Measurements from ENCODE around the gene GDPD5.

Gene GDPD5, protein sequence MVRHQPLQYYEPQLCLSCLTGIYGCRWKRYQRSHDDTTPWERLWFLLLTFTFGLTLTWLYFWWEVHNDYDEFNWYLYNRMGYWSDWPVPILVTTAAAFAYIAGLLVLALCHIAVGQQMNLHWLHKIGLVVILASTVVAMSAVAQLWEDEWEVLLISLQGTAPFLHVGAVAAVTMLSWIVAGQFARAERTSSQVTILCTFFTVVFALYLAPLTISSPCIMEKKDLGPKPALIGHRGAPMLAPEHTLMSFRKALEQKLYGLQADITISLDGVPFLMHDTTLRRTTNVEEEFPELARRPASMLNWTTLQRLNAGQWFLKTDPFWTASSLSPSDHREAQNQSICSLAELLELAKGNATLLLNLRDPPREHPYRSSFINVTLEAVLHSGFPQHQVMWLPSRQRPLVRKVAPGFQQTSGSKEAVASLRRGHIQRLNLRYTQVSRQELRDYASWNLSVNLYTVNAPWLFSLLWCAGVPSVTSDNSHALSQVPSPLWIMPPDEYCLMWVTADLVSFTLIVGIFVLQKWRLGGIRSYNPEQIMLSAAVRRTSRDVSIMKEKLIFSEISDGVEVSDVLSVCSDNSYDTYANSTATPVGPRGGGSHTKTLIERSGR

DNA sequence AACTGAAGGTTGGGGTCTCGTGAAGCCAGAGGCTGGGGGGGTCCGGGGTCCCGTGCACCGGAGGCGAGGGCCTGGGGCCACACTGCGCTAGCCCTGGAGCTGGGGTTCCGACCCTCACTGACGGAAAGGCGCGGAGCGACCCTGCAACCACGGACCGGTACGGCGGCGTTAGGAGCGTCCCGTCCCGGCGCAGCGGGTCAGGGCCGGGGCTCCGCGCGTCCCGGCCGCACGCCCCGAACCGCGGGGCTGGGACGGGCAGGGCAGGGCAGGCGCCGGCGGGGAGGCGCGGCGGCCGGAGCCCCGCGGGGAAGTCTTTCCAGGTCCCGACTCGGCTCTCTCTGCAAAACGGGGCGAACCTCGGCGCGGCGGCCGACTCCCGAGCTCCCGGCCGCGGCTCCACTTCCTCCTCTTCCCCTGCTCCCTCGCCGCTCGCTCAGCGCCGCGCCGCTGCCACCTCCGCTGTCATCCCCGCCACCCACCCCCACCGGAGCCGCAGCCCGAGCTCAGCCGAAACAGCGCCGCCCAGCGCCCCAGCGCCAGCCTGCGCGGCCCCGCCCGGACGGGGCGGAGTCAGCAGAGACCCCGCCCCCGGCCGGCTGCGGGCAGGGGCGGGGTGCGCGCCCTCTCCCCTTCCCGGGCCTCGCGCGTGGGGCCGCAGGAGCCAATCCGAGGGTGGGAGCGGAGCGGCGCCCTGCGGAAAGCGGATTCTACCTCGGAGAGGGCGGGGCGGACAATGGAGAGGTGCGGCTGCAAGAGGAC lies at the start of gene GDPD5:
Gene GDPD5 (minus strand): TSS at position 509 of the 759 bp plus-strand sequence. CDS start 48,206 bp downstream, outside the sequence.
- DNase-seq (ENCODE audit: low read depth in 4 of 4, low spot score in 1 of 4): peak; percentile 57 to 82 (median 70)

DNA sequence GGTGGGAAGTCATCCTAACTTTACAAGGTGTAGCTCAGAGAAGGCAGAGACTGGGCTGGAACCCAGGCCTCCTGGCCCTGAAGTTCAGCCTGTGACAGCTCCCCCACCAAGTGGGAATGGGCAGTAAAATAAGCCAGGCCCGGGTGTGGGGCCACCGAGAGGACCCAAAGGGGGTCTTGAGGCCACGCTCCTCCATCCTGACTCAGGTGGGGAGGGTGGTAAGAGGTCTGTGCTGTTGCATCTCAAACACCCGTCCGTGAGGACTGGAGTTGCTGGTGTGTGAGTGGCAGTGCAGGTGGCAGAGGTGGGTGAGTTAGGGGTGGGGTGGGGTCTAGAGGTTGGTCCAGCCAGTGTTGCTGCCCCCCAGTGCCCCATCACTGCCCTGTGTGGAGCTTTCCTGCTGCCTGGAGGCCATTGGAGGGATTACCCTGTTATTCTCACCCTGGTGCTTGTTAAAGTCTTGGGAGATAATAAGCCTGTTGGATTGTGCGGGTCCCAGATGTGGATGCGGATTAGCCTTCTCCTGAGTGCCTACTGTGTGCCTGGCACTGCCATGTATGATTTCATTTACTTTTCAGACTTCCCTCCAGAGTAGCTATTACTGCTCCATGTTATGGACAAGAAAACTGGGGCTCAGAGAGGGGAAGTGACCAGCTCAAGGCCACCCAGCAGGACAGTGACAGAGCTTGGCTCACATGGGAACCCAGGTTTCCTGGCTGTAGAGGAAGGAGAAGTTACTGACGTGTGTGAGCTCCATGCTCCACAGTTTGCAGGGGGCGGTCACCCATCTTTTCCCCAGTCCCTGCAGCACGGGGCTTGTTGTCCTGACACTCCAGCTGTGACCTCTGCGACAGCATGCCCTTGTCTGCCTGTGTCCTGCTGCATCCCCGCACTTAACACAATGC lies 49.2 kb upstream of the GDPD5 start:
- no peak for DNase-seq (ENCODE audit: low read depth in 4 of 4, low spot score in 1 of 4)

DNA sequence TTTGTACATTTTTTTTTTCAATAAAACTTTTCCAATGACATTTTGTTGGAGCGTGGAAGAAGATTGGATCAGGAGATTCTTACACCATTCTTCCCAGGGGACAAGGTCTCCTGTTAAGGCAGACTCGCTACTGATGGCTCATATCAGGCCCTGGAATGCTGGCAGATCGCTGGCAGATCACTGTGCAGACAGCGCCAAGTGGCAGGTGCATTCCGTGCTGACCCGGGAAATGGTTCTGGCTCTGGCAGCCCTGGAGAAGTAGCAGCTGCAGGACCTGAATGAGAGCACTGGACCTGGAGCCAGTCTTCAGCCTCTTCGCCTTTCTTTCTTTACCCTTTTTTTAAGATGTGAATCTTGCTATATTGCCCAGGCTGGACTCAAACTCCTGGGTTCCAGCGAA lies 47.0 kb upstream of the GDPD5 start:
- no peak for DNase-seq (ENCODE audit: low read depth in 4 of 4, low spot score in 1 of 4)

DNA sequence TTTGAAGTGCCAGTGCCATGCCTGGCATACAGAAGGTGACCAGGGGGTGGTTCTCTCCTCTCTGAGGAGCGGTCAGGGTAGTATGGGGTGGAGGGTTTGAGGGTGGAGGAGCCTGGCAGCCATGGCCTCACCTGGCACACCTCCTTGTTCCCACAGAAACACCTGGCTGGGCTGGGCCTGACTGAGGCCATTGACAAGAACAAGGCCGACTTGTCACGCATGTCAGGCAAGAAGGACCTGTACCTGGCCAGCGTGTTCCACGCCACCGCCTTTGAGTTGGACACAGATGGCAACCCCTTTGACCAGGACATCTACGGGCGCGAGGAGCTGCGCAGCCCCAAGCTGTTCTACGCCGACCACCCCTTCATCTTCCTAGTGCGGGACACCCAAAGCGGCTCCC lies 45.9 kb upstream of the GDPD5 start:
- no peak for DNase-seq (ENCODE audit: low read depth in 4 of 4, low spot score in 1 of 4)

DNA sequence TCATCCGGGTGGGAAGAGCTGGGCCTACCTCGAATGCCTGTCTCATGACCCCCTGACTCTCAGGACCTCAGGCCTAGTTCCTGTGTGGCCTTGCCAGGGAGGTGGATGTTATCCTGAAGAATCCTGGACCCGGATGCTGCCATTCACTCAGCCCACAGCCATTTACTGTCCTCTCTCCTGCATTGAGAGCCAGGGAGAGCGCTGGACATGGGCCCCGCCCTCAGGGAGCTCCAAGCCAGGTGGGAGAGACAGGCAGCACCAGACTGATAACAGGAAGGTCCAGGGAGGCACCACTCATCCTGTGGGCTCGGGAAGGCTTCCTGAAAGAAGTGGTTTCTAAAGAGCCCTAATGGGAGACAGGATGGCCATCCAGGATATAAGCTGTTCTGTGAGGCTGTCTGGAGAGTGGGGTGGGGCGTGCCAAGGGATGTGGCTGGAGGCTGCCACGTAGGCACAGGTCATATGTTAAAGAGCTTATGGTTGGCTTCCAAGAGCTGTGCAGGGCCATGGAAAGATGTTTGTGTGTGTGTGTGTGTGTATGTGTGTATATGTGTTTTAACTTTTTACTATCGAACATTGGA lies 44.9 kb upstream of the GDPD5 start:
- DNase-seq (ENCODE audit: low read depth in 4 of 4, low spot score in 1 of 4): no peak

DNA sequence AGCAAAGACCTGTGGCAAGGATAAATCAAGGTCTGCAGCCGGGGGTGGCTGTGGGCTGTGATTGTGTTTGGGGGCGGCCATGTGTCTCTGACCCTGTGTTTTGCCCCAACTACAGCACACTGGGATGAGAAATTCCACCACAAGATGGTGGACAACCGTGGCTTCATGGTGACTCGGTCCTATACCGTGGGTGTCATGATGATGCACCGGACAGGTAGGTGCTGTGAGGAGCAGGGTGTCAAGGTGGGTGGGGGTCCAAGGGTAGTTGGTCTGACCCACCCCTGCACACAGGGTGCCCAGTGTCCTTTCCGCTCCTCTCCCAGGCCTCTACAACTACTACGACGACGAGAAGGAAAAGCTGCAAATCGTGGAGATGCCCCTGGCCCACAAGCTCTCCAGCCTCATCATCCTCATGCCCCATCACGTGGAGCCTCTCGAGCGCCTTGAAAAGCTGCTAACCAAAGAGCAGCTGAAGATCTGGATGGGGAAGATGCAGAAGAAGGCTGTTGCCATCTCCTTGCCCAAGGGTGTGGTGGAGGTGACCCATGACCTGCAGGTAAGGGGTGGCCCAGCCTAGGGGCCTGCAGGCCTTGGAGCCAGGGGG lies 43.0 kb upstream of the GDPD5 start:
- DNase-seq (ENCODE audit: low read depth in 4 of 4, low spot score in 1 of 4): no peak

DNA sequence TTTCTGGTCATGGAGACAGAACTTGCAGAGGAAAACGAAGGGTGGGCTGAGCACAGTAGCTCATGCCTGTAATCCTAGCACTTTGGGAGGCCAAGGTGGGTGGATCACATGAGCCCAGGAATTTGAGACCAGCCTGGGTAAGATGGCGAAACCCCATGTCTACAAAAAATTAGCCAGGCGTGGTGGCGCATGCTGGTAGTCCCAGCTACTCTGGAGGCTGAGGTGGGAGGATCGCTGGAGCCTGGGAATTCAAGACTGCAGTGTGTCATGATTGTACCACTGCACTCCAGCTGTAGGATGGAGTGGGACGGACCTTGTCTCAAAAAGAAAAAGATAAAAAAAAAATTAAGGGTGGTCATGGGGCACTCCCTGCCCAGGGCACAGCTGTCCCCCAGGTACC lies 42.2 kb upstream of the GDPD5 start:
- DNase-seq (ENCODE audit: low read depth in 4 of 4, low spot score in 1 of 4): no peak

DNA sequence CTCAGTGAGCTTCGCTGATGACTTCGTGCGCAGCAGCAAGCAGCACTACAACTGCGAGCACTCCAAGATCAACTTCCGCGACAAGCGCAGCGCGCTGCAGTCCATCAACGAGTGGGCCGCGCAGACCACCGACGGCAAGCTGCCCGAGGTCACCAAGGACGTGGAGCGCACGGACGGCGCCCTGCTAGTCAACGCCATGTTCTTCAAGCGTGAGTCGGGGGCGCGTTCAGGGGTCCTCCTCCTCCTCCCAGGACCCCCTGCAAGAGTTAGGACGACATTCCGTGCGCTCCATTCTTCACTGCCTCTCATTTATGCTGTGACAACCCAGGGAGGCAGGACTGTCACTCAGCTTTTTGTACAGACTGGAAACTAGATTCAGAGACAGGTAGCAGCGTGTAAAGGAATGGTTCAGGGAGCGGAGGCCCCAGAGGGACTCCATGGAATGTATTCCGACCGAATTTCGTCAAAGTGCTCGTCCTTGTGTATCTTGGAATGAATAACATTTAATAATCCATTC lies 41.1 kb upstream of the GDPD5 start:
- no peak for DNase-seq (ENCODE audit: low read depth in 4 of 4, low spot score in 1 of 4)

DNA sequence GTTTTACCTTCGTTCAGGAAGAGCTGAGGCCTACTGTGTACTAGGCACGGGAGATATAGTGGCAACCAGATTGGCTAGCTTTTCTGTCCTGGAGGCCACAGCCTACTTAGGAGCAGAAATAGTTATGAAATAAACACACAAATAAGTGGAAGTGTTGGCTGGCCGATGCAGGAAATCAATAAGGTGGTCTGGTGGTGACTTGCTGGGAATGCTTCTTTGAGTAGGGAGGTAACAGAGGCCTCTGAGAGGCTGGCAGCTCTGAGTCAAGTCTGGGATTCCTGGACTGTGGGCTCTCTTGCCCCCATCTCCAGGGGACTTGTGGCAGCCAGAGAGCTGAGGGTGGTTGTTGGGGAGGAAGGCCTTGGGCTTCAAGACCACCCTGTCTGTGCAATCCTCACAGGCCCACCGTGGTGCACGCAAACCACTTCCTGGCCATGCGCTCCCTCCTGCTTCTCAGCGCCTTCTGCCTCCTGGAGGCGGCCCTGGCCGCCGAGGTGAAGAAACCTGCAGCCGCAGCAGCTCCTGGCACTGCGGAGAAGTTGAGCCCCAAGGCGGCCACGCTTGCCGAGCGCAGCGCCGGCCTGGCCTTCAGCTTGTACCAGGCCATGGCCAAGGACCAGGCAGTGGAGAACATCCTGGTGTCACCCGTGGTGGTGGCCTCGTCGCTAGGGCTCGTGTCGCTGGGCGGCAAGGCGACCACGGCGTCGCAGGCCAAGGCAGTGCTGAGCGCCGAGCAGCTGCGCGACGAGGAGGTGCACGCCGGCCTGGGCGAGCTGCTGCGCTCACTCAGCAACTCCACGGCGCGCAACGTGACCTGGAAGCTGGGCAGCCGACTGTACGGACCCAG lies 40.4 kb upstream of the GDPD5 start:
- no peak for DNase-seq (ENCODE audit: low read depth in 4 of 4, low spot score in 1 of 4)

DNA sequence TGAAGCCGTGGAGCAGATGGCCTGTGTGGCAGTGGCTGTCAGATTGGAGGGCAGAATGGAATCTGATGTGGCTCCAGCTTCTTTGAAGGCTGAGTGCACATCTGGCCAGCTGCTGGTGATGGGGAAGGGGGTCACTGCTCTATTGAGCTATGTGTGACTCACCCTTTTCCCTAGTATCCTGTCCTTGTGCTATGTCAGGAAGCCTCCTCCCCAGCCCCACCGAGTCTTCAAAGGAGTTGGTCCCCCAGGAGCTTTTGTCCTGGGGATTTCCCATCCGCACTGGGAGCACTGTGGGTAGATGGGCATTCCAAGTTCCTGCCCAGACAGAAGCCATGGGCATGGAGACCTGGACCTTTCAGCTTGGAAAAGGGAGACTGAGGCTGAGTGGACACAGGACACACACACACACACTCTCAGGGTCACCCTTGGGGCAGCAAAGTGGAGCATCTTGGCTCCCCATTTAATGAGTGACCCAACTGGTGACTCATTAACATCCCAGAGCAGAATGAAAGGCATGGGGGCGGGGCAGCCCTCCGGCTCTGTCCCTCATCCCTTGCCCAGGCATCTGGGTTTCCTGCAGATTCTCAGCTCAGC lies 39.6 kb upstream of the GDPD5 start:
- DNase-seq (ENCODE audit: low read depth in 4 of 4, low spot score in 1 of 4): no peak

DNA sequence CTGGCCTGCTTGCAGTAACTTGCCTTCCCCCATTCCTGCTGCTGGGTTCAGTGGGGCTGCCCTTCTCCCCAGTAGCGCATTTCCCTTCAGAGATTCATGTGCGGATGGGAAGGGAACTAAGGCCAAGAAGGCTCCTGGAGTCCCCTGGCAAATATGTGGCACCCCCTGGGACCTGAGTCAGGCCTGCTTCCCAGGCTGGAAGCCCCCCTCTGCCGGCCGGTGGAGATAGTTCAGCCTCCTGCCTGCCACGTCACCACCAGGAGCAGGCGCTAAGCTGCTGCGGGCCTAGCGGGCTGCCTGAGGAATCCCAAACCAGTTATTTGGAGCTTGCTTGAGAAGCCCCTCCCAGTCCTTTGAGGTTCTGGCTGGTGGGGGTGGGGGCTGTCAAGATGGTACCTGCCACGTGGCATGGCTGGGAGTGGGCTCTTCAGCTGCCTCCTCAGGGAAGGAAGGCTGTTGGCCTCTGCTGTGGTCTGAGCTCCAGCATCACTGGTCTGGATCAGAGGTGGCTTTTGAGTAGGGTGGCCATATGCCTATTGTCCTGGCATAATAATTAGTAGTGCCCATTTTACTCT lies 38.3 kb upstream of the GDPD5 start:
- DNase-seq (ENCODE audit: low read depth in 4 of 4, low spot score in 1 of 4): no peak

DNA sequence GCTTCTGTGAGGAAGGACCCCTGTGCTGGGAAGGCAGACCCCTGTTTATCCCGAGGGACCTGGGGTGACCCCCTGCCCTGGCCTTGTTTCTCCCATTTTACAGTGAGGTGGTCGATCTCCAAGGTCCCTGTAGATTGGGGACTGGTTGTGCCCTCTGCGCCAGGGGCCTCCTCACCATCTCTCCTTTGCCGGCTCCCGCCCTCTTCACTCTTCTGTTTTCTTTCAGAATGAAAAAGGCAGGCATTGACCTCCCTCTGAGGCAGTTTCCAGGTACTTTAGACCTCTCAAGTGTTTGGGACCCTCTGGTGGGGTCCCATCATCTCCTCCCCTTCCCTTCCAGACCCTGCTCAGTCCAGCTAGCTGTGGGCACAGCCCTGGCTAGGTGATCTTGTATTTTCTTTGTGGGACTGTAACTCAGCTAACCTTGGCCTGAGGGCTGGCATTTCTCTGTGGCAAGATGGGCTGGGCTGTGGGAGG lies 37.8 kb upstream of the GDPD5 start:
- no peak for DNase-seq (ENCODE audit: low read depth in 4 of 4, low spot score in 1 of 4)

DNA sequence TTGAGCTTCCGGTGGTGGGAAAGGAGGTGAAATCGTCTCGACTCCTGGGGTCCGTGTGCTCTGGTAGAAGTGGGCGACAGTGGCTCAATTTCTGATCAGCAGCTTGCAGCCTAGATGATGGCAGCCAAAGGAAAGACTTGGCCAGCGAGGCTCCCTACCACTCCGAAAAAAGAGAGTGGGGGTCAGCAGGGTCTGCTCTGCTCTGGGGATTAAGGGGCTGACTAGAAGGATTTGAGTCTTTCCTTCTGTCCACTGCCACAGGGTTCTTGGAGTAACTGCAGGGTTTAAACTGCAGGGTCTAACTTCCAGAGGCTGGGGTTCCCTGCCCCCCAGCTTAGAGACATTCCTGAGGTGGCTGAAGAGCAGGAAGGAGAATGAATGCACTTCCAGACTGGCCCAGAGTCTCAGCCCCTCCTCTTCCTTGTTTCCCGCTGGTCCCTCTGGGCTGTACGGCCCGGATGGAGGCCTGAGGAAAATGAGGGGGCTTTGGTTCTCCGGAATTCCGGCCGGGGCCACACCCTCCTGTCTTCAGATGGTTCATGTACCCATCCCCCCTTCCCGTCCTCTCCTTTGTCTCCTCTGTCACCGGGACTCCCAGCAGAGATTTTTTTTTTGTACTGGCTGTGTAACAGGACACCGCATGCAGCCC lies 37.2 kb upstream of the GDPD5 start:
- DNase-seq (ENCODE audit: low read depth in 4 of 4, low spot score in 1 of 4): no peak

DNA sequence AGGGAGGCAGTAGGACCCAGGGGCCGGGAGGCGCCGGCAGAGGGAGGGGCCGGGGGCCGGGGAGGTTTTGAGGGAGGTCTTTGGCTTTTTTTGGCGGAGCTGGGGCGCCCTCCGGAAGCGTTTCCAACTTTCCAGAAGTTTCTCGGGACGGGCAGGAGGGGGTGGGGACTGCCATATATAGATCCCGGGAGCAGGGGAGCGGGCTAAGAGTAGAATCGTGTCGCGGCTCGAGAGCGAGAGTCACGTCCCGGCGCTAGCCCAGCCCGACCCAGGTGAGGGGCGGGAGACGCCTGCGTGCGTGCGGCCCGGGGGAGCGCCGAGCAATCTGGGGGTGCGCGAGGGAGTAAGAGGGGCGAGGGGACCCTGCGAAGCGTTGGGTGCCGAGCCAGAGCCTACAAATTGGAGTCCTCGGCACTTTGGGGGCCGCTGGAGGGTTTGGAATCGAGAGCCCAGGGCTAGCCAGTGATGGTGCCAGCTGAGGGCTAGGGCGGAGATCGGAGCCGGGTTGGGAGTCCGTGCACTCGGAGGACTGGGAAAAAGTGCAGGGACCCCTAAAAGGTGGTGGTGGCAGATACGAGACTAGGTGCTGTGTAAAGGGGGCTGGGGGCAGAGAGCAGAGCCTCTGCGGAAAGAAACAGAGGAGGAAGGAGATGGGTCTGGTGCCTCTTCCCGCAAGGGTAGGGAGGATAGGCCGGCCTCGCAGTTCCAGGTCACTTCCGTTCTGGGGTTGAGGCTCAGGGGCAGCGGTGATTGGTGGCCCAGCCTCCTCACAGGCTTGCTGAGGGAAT lies 36.5 kb upstream of the GDPD5 start, which contains the start of gene SERPINH1:
Gene SERPINH1 (plus strand): TSS at position 206 of the 788 bp plus-strand sequence. CDS start 4,097 bp downstream, outside the sequence.
- DNase-seq (ENCODE audit: low read depth in 4 of 4, low spot score in 1 of 4): peak; percentile 33 to 79 (median 57)

DNA sequence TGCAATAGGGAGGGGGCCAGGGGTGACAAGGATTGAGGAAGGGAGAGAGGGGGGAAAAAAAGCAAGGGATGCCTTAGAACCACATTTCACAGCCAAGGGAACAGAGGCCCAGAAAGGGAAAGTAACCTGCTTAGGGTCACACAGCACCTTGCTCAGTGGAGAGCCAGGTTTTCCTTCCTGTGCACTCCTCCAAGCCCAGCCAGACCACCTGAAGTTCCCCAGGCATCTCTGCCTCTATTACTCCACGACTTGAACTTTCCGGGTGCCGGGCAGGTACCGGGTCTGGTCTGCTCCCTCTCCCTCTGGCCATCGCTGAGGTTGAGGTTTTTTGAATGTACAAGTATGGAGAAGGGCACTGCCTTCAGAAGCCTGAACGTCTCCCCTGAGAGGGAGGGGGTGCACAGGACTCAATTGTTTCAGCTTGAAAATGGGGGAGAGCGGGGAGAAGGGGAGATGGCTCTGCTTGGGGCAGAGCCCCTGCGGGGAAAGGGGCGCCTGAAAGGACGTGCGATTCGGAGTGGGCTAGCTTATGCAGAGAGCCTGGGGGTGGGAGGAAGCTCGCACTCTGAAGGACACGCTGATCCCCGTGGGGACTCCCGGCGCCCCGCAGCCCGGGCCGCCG lies 35.8 kb upstream of the GDPD5 start:
- DNase-seq (ENCODE audit: low read depth in 4 of 4, low spot score in 1 of 4): no peak

DNA sequence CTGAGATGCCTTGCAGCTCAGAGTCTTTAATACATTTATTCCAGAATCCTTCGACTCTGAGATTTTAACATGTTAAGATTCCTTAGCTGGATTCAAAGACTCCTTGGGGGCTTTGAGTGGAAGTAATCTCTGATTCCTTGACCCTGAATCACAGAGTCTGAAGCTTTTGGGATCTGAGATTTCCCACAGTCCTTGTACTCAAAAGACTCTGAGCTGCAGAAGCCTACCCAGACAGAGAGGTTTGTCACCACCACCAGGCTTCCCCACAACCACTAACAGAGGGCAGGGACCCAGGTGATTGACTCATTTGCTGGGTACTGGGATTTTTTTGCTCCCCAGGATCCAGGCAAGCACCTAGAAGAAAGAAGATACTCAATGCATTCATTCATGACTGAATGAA lies 34.9 kb upstream of the GDPD5 start:
- no peak for DNase-seq (ENCODE audit: low read depth in 4 of 4, low spot score in 1 of 4)

All from stimulated activated CD4-positive, alpha-beta T cell treated with anti-CD3 and anti-CD28 coated beads, Interleukin-1b, Interleukin-23, amount 100 ng/mL, for 24 hours (primary cell).